Measurements from ENCODE around the gene SLC5A5.

Gene SLC5A5

DNA sequence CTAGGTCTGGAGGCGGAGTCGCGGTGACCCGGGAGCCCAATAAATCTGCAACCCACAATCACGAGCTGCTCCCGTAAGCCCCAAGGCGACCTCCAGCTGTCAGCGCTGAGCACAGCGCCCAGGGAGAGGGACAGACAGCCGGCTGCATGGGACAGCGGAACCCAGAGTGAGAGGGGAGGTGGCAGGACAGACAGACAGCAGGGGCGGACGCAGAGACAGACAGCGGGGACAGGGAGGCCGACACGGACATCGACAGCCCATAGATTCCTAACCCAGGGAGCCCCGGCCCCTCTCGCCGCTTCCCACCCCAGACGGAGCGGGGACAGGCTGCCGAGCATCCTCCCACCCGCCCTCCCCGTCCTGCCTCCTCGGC is at the start of gene SLC5A5:
SLC5A5 (plus strand) TSS at position 68 of the 373 bp plus-strand sequence. CDS start 375 bp downstream, outside the sequence.
- no peak for DNase-seq (ENCODE audit: low read depth)

DNA sequence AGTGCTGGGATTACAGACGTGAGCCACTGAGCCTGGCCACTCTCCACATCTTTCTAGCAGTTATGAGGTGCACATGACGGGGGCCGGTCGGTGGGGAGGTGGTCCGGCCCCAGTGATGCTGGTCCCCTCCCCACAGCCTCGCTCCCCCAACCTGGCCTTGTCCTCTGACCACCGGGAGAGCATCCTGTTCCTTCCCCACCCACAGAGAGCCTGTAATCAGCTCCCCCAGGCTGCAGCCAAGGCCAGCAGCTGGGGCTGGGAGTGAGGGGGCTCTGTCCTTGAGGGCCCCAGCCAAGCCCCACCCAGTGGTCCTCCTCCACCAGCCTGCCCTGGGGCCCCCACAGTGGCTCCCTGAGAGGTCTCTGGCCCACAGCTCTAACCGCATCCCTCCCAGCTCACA is 47.4 kb upstream of the SLC5A5 start:
- DNase-seq (ENCODE audit: low read depth), result no peak

DNA sequence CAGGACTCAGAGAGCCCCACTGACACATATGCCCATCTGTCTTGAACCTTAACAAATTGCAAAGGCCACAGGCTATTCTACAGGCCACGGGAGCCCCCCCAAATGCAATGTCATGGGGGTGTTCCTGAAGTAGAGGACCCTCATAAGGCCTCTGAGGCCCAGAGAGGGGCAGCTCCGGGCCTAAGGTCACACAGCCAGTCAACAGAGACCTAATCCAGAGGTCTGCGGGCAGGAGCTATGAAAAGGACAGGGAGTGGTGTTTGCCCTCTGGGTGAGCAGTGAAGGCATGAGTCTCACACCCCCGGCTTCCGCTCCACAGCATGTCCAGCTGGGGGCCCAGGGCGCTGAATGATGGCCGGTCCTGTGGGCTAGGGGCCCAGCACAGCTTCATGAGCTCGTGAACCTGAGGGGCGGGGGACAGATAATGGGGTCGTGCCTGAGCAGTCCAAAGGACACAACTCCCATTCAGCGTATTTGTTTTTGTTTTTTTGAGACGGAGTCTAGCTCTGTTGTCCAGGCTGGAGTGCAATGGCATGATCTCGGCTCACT is 45.2 kb upstream of the SLC5A5 start:
- no peak for DNase-seq (ENCODE audit: low read depth)

DNA sequence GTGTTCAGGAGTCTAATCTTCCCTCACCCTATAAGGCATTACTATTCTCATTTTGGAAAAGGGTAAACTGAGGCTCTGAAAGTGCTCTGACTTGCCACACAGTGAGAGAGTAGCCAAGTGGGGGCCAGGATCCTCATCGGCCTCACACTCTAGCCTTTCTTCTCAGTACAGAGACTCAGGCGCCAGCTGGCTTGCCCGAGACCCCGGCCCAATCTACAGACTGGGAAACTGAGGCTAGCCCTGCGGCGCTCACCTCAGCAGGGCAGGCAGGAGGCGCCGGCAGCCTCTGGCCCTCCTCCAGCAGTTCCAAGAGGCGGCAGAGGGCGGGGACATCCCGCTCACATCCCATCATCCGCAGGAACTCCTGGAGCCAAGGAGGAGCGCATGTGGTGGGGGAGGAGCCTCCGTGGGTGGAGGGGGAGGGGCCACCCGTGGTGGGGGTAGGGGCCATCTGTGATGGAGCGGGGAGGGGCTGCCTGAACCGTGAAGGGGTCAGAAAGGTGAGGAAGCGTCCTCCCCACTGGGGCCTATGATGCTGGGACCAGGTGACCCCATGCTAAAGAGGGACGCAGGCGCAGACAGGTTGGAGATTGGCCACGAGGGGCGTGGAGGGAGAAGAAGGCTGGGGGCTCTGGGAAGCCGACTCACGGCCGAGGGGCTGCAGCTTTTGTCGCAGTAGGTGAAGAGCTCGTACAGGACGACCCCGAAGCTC is 41.7 kb upstream of the SLC5A5 start:
- DNase-seq (ENCODE audit: low read depth), result no peak

DNA sequence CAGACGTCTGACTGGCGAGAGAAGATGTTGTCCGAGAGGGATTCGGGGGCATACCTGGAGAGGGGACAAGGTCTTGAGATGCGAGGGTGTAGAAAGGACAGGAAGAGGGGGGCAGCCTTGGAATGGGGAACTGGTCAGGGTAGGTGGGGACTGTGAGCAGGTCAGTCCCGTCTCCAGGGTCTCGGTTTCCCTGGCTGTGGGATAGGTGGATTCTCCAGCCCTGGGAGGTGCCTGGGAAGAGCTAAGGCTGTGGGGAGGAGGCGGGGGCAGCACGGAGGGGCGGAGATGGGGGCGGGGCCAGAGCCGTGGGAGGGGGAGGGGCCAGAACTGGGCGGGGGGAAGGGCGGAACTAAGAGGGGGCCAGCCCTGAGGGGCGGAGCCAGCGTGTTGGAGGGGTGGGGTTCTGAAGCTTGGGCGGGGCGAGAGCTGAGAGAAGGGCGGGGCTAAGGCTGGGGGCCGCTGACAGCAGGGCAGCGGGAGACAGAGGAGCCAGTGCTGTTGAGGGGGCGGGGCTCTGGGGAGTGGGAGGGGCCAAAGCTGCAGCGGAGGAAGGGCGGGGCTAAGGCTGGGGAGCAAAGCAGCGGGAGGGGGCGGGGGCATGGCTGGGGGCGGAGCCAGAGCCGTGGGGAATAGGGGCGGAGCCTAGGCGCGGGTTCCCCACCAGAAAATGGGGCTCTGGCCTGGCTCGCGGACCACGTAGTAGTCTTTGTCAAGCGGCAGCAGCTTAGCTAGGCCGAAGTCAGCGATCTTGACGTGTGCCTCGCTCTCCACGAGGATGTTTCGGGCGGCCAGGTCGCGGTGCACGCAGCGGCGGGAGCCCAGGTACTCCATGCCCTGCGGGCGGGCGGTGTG is 41.0 kb upstream of the SLC5A5 start:
- DNase-seq (ENCODE audit: low read depth), result no peak

DNA sequence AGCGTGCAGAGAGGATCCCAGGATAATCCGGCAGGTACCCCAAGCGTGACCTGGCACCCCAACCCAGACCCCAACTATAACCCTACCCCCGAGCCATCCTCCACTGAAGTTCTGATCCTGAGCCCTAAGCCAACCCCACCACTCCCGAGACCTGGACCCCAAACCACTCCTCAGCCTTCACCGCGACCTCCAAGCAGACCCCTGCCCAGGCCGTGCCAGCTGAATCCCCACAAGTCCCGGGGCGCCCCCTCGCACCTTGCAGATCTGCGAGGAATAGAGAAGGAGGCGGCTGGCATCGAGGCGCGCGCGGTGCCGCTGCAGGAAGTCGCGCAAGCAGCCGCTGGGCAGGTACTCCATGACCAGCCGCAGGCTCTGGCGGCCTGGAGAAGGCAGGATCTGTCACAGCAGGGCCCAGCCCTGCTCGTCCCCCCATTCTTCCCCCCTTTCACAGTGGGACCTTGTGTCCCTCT is 40.3 kb upstream of the SLC5A5 start:
- DNase-seq (ENCODE audit: low read depth), result no peak

DNA sequence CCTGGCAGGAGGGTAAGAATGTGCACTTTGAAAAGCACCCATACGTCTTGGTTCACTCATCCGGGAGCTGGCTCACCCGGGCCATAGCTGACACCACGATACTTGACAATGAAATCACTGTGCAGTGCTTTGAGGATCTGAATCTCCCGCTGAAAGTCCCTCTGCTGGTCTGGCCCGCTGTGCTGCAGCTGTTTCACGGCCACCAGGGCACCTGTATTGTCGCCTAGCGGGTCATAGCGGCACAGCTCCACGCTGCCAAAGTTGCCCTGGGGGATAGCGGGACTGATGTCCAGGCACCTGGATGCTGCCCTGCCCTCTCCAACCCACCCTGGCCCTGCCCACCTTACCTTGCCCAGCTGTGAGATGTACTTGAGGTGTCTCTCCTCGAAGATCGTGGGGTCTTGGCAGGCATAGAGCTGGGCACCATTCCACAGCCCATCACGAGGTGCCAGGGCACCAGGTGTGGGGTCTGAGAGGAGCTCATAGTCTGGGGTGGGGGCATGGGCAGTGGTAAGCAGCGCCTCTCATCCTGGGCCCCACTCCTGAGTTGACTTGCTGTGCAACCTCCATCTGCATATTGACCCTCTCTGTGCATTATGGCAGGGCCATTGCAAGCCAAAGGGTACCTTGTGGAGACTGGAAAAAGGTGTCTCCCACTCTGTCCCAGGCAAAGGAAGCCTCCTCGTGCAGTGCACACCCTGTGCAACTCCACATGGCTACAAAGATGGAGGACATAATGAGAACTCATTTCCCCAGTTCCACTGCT is 39.1 kb upstream of the SLC5A5 start:
- DNase-seq (ENCODE audit: low read depth), result no peak

DNA sequence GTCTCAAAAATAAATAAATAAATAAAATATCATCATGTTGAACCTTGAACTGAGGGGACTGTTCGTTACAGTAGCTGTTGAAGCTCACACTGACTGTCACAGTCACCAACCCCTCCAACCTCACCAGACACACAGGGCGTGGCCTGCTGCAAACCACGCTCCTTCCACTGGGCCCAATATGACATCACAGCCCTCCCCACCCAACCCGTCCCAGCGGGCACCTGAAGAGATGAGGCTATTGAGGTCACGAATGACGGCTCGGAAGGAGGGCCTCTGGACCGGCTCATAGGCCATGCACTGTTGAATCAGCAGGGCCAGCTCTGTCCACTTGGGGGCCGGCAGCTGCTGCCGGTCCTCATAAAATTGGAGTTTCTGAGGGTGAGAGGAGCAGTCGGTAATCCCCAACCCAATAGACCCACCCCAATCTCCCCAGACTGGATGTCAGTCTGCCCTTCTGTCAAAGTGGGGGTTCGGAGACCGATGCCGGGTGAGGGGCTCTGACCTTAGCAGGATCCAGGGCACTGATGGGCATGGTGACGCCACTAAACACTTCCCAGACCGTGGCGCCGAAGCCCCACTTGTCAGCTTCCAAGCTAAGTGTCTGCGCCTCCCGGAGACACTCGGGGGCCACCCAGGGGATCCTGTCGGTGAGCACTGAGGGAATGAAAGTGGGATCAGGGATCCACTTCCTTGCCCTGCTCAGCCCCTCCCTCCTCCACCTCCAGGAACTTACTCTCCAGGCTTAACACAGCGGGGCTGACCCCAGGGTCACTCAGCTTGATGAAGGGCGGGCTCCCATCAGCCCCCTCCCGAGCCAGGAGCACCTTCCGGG is 37.2 kb upstream of the SLC5A5 start:
- DNase-seq (ENCODE audit: low read depth), result no peak

DNA sequence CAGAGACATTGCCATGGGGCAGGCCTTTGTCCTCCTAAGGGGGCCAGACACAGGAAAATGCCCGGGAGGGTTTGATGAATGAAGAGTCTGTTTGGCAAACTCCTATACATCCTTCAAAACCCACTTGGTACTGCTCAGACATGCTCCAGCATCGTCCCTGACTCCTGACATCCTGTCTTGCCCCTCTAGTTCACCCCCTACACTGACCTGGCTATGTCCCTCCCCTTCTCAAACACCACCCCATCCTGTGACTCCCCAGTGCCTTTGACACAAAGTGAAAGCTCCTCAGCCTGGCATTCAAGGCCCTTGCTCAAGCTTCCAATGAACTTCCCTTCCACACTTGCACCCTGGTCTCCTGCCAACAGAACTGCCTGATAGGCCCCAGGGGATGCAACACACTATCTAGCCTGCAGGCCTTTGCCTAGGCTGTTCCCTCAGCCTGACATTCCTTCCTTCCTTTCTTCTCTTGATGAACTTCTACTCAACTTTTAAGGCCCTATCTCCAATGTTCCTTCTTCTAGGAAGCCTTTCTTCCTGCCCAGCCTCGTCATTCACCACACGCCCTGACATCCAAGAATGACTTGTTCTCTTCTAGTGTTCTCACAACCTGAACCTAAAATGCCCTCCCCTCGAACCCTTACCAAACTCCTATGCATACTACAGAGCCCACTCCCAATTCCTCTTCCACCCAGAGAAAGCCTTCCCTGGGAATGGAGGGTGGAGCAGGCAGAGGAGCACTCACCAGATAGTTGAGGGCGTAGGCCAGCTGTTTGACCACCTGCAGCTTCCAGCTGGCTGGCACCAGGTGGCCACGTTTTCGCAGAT is 36.4 kb upstream of the SLC5A5 start:
- no peak for DNase-seq (ENCODE audit: low read depth)

DNA sequence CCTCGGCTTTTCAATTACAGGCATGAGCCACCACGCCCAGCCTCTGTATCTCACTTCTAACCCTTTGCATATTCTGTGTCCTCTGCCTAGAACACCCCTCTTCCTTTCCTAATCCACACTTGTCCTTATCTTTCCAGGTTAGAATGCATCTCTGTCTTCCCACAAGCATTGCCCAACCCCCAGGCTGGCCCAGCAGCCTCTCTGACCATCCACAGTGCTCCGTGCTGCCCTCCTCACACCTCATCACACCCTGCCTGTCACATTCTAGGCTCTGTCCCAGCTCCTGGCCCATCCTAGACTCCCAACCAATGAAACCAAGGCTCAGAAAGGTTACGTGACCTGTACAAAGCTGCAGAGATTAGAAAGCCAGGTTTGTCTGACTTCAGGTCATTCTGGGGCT is 35.2 kb upstream of the SLC5A5 start:
- DNase-seq (ENCODE audit: low read depth), result no peak

DNA sequence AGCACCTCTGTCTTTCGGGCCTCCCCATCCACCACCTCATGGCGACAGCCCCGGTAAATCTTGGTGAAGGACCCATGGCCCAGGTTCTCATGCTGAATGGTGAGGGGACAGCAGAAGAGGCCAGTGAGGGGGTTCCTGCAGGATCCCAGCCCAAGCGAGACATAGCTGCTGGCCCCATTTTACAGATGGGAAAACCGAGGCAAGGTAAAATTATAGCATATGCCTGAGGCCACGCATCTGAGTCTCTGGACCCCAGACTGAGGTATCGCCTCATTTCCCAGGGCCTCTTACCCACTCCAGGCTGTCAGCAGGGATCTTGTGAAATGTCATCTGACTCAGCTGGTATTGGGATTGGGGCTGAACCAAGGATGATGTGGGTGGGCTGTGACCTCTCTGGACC is 33.8 kb upstream of the SLC5A5 start:
- no peak for DNase-seq (ENCODE audit: low read depth)

DNA sequence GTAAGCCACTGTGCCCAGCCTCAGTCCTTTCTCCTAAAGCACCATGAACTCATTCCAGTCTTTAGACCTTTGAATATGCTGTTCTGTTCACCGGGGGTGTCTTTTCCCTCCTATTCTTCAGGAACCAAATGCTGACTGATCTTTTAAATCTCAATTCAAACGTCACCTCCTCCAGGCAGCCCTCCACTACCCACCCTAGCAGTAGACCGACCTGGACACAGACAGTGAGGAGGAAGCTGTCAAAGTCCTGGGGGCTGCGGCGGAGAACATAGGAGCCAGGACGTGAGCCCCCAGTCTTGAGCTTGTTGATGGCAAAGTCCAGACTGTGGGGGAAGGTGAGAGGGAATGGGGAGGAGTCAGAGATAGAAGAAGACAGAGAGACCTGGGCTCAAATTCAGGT is 31.7 kb upstream of the SLC5A5 start:
- no peak for DNase-seq (ENCODE audit: low read depth)

DNA sequence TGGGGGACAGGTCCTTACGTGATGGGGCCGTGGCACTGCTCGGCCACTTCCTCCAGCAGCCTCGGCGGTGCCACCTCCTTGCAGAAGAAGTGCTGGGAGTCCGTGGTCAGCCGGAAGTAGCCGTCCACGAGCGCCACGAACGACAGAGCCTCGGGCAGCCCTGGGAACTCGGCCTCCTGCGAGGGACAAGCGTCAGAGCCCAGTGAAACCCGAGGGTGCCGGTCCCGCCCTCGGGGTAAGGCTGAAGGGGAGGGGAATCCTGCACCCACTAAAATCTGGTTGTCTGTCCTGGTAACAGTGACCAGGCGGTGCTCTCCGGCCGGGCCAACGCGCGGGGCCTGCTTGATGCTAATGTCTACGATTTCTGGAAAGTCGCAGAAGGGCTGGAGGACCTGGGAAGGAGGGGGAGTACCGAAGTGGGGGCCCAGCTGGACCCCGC is 30.4 kb upstream of the SLC5A5 start:
- no peak for DNase-seq (ENCODE audit: low read depth)

DNA sequence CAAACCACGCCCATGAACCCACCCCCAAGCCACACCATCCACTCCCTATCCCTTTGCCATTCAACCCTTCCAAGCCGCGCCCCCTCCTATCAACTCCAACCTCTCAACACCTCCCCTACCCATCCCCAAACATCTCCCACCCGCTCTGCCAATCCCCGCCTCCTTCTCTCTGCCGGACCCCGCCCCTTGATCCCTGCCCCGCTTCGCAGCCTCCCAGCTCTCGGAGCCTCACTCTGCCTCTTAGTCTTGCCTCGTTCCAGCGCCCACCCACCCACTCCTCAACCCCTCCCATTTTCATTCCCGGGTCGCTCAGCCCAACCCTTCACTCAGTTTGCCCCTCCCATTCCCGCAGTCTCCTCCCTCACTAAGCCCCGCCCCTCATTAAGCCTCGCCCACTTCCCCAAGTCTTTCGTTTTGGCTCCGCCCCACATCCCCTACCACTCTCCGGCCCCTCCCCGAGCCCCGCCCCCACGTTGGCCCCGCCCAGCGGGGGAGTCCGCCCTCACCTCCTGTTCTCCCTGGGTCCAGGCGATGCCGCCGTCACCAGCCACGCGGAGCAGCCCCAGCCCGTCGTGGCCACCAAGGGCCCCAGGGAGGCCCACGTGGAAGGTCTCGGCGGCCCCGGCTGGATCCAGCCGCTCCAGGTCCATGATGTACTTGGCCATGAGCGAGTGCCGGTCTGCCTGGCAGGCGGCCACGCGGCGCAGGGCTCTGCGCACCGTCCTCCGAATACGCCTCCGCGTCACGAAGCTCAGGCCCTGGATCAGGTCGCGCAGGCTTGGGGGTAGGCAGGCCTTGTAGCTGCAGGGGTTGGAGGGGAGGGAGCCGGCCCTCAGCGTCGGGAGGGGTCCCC is 29.7 kb upstream of the SLC5A5 start:
- DNase-seq (ENCODE audit: low read depth), result no peak

DNA sequence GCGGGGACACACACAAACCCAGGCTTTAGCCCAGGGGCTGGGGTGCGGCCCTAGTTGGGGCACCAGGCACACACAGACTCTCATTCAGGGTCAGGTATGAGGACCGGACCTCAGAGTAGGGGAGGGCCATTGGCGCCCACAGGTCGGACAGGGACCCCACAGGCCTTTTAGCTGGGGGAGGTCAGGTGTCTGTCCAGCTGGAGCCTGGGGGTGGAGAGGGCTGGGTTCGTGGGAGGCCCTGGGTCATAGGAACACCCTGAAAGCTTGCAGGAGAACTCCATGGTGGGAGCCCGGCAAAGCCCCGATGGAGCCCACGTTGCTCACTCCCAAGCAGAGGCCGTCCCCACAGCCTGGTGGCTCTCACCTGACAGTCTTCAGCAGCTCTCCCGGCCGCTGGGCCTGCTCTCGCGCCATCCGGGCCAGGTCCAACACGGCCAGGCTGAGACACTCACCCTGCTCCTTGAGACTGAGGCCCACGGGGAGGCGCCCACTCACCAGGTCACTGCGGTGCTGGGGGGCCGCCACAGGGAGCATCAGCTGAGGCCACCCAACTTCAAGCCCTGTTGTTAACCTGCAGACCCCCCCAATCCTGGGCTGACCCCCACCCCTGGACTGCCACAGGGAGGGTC is 29.0 kb upstream of the SLC5A5 start:
- DNase-seq (ENCODE audit: low read depth), result no peak

DNA sequence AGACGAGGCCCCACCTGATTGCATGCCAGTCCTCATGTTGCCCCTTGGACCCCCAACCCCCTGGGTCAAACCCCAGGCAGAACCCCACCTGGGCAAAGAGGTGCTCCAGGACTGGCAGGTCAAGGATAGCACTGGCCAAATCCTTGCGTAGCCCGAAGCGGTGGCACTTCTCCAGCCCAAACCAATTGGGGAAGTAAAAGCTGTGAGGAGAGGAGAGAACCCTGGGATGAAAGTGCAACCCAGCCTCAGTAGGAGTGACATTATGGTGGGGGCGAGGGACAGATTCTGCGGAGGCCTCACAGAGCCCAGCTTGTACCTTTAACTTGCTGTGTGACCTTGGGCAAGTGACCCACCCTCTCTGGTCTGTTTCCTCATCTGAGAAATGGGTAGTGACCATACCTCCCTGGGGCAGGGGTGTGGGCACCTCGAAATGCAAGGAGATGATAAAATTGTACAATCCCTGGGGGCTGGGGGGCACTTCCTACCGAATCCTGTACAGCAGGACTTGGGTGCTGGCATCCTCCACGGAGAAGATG is 28.4 kb upstream of the SLC5A5 start:
- DNase-seq (ENCODE audit: low read depth), result no peak

DNA sequence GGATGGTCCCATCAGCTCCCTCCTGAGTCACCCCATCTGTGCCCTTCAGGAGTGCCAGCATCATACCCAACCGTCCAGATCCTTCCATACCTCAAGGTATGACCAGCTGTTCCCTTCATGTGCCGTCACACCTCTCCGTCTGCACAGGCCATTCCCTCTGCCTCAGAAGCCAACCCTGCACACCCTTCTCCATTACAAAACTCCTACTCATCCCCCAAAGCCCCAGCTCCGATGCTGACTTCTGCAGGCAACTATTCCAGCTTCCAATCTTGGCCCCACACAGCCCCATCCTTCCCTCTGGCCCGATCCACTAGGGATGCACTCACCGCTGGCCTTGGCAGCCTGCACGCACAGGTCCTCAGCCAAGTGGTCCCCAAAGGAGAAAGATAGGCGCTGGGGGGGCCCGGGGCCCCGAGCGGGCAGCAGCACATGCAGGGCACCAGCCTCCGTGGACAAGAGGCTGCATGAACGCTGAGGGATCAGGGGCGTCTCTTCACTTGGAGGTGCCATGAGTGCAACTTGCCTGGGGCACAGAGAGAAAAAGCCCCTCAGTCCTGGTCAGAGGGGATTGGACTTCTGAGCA is 27.7 kb upstream of the SLC5A5 start:
- no peak for DNase-seq (ENCODE audit: low read depth)

DNA sequence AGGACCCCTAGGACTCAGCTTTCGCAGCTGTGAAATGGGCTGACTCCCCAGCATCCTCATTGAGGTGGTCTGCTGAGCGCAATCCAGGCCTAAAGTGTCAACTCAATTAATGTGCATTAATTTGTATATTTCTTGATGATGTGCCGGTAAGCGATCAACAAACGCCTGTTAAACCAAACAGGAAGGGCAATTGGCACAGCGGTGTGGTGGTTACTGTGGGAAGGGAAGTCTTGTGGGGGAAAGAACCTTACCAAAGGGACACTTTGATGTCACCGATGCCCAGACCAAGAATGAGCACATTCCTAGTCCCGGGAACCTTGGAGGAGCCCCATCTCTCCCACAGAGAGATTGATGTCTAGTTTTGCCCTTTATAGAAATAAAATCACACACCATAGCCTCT is 25.6 kb upstream of the SLC5A5 start:
- no peak for DNase-seq (ENCODE audit: low read depth)

Measured in stimulated activated CD8-positive, alpha-beta memory T cell treated with anti-CD3 and anti-CD28 coated beads, Interleukin-12 subunit alpha, Interleukin-12 subunit beta, amount 100 ng/mL, for 4 hours (primary cell).